Stimulated activated CD8-positive, alpha-beta memory T cell treated with anti-CD3 and anti-CD28 coated beads, Interleukin-2, amount 100 ng/mL, for 1 hour (primary cell): Measurements from ENCODE around the gene KCNC1.

Experiments used
- DNase-seq, 2 donors: peaks; one replicate each; pipeline ENCODE4 v3.0.0-alpha.2; 2020; ENCODE audit warnings: low read depth in 2 of 2

Gene KCNC1

DNA sequence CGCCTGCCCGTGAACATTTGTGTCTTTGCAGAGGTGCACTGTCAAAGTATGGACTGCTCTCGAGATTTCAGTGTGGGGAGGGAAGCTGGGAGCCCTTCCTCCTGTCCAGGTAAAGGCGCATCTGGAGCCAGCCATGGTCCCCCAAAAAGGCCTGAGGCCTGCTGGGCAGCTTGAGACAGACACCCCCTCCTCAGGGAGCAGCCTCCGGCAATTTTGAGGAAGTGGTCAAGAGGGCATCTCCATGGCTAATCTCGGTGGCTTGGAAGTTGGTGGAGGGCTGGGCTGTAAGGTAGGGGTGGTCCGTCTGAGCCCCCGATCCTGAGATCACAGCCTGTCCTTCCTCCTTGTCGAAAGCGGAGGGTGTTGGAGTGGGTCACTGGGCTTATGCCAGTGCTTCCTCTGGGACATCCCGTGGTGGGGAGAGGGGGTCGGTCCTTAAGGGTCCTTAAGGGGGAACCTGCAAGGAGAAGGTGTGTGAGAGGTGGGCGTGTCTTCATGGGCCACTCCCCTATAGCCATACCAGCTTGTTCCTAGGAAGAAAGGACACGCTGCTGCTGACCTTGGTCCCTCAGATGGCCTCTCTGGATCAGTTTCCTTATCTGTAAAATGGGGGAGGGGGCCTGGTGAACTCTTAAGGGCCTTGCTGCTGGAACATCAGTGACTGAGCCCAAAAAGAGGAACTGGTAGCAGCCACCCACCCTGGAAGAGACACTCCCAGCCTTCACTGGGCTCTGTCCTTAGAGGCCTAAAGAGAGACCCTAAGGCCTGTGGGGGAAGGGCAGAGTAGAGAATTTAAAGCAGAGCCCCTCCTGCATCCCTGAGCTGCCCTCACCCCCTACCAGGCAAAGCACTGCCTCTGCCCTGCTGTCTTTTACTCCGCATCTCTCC, 2.6 kb downstream of the KCNC1 start:
- no peak for DNase-seq

DNA sequence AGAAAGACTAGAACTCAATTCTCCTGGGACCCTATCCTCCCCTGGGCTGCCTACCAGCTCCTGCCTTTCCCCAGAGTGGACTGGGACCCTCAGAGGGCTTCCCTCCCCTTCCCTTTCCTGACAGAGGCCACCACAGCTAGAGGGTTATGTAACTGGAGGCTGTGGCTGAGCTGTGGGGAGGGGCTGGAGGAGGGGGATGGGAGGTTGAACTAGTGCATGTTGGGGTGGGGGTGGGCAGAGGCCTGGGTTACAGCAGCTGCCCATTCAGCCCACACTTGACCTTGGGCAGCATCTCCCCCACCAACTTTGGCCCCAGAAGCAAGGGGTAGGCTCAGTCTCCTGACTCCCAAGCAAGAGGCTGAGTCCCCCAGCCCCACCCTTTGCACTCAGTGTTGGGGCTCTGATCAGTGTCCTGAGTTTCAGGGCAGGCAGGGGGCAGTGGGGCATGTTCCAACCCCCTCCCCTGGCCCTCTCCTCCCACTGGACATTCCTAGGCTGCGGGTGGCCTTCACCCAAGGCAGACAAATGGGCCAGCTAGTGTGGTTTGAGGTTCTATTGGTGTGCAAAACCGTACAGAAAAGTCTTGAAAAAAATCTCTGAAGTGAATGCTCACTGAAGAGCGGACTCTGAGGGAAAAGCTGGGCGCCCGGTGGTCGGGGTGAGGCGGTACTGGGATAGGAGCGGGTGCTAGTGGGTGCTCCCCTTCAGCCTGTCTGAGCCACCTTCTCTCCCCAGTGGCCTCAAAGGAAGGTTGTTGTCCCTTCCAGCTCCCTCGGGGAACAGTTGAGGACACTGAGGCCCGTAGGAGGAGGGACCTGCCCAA, 3.8 kb downstream of the KCNC1 start:
- DNase-seq, result no peak

DNA sequence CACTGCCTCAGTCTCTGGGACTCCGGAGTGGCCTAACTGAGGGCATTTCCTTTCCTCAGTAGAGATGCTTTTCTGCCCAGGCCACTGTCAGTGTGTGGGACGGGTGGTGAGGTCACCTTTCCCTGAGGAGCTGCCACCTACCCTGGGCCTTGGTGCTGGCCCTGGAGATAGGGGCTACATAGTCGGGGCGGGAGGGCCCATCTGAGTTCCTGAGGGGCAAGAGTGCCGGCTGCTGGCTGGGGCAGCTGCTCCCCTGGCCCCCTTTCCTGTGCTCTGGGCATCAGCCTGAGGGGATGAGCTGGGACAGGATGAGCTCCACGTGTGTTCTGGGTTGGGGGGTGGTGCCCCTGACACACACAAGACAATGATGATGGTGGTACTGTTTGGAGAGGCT, 5.4 kb downstream of the KCNC1 start:
- no peak for DNase-seq

DNA sequence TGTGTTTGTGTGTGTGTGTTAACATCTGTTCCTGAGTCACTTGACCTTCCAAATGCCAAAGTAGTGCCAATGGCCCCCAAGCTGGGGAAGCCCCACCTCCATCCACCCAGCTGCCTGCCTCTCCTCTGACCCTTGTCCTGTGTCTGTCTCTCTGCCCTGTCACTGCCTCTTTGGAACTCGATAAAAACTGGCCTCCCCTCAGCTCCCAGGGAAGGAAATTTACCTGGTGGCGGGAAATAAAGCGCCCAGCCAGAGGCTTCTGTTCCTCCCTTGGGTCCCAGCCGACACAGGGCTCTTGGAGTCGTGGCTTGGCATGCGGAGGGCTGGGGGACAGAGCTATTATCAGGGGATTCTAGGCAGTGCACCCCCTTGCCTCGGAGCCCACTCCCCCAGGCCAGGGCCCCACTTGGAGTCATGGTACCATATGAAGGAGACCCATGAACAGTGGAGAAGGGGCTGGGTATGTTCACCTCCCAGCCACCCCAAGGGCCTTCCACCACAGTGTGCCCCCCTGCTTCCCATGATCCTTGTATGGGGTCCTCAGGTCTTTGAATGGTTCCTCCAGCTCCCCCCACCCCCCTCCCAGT, 6.2 kb downstream of the KCNC1 start:
- DNase-seq, result no peak

DNA sequence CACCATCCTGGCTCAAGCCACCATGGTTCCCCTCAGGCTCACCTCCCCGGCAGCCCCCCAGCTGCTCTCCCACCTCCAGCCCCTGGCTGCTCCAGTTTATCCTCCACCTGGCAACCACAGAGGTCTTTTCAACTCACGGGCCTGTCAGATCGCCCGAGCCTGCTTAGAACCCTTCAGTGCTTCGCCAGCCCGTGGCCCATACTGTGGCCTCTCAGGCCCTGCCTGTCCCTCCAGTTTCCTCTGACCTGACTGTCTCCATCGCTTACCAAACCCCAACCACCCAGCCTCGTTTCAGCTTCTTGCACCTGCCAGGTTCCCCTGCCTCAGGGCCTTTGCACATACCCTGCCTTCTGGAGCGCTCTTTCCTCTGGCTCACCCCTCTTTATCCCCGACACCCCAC, 6.9 kb downstream of the KCNC1 start:
- DNase-seq, result no peak

DNA sequence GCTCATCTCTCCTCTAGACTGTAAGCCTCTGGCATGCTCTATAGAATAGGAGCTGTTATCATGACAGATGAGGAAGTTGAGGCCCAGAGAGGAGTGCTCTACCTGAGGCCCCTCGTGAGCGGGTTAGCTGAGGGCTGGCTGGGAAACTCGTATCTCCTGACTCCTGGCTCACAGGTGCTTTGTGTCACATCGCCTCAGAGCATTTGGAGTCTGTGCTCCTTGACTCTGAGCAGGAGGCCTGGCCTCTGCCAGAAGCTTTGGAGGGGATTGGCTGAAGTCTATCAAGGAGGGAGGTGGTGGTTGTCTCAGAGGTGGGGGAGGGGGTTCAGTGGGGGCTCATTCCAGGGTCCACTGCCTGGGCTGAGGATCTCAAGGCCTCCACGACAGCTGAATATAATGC, 7.4 kb downstream of the KCNC1 start:
- DNase-seq, result no peak

DNA sequence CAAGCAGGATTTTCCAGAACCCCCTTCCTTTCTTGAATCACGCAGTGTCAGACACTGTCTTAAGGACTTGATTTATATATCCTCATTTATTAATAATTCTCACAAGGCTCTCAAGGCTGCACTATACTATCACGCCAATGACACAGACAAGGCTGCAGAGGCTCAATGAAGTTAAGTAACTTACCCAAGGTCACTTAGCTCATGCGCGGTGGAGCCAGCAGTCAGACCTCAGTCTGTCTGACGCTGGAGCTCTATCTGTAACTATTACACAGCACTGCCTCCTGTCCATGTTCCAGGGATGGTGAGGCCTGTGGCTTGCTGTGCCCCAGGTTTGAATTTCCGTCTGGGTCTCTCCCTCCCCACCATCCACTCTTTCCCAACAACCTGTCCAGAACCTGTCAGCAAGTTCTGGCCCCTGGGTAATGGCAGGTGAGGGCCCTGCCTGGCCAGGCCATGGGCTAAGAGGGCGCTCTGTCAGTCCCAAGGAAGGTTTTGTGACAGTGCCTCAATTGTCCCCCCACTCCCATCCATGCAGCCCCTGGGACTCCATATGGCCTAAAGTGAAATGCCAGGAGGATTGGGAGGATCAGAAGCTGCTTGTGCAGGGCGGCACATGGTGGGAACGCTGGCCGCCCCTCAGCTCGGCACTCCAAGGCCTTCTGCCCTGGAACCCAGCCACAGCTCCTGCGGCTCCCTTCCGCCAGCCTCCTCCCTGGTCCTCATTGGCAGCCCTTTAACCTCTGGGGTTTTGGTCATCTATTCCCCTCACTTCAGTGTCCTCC, 8.6 kb downstream of the KCNC1 start:
- no peak for DNase-seq

DNA sequence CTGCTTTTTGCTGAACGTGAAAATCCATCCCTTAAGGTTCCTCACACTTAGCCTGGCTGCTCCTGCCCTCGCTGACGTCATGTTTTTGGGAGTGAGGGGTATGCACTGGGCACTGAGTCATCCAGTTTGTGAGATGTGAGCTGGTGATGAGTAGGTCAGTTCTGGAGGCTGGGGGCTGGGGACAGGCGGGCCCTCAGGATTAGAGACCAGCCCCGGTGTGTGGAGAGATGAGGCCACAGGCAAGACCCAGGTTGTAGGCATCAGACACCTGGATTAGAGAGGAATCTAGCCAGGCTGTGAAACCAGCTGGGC, 9.2 kb downstream of the KCNC1 start:
- no peak for DNase-seq

DNA sequence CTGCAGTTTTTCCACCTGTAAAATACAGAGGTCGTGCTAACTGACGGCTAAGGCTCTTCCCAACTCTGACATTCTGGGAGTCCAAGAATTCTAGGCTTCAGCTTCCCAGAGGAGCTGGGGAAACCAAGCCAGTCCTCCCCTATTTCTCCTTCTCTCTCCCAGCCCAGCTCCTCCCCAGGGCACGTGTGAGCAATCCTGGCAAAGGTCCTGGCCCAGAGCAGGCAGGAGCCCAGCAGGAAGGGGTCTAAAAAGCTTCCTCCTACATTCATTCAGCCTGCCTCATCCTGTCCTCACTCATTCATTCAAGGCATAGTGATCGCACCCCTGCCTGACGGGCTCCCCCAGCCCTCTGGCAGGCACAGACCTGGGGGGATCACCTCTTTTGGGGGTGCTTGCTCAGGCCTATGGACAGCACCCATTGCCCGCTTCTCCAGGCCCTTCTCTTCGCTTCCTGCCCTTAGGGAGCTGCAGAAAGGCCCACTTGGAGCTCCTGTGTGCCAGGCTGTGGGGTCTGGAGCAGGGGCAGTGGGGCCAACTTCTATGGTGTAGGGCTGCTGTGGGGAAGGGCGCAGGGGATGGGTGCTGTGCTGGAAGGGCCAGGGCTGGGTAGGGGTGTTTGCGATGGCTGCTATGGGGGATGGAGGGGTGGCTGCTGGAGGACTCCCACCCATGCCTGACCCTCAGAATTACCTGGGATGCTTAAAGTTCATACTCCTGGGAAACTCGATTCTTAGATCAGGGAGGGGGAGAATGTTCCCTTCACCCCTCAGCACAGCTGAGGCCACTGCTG, 9.8 kb downstream of the KCNC1 start:
- no peak for DNase-seq

DNA sequence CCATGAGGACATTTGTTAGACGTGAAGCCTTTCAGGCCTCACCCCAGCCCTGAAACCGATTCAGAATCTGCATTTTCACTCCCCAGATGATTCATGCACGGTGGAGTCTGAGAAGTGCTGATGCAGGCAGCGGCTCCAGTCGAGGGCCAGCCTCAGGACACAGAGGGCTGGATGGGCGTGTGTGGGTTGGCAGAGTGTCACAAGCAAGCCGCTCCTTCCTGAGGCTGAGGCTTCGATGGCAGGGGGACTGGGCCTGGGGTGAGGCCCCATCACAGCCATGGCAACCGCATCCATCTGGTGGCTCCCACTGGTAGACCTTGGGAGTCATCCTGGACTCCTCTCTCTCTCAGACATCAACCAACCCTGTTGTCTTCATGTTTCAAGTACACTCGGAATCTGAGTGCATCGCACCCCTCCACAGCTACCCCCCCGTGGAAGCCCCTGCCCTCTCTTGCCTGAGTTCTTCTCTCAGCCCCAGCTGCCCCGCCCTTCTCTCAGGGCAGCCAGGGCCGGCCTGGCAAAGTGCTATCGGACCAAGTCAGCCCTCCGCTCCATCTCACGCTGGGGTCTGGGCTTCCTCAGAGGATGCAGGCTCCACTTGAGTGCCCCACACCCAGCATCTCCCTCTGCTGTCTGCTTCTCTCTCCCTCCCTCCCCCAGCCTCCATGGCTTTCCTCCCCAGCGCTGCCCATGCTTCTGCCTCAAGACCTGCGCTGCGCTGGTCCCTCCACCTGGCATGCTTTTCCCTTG, 10.6 kb downstream of the KCNC1 start:
- DNase-seq, result no peak

DNA sequence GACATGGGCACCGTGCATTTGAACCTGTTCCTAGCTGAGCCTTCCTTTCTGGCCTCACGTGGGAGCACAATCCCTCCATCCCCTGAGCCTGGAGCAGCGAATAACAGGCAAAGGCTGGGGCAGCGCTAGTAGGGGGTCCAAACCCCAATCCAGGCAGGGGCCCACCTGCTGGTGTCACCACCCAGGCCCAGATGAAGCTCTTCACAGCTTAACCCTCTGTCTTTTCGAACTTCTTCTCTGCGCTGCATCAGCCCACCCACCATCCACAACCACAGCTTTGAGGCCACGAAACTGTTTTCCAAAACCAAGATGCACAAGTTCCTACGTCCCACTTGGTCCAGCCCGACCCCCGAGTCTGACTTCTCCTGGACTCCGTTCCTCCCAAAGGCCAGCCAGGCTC, 11.5 kb downstream of the KCNC1 start:
- no peak for DNase-seq

DNA sequence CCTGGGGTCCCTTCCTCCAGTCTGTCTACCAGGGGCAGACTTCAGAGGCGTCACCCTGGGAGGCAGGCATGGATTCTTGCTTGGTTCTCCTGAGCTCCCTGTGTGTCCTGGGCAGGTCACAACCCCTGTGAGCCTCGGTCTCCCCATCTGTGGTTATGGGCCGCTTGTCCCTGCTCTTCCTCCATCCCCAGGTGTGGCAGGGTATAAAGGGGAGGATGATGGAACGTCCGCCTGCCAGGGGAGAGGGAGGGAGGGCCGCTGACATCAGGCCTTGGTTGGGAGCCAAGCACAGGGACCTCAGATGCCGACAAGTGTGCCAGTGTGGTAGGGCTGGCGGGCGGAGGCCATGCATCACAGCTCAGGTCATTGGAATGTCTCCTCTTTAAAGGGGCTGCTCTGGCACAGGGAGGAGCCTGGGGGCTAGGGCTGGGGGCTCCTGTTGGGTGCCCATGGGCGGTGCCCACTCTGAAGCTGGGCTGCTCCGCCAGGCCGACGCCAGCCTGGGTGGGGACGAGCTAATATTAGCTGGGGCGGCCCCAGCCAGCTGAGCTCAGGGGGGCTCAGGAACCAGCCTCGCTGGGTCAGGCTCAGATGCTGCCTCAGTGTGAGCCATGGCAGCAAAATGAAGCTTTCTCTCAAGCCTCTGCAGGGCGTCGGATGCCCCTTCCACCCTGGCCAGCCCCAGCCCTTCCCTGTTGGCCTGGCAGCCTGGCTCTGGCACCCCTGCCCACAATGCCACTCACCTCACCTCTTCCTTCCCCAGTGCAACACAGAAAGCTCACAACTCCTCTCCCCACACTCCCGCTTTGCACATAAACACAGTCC, 12.8 kb downstream of the KCNC1 start:
- DNase-seq, result no peak

DNA sequence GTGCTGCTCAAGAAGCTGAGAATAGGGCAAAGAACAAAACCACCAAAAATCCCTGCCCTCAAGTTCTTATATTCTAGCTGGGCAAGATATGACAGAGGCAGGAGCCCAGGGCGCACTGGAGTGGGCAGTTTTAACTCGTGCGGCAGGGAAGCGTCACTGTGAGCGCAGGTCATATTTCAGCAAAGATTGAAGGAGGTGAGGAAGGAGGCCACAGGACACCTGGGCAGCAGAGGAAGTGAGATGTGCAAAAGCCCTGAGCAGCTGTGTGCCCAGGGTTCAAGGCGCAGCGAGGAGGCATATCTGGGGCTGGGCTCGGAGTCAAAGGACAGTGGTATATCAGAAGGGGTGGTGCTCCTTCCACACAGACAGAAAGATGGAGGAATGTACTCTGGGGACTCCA, 13.5 kb downstream of the KCNC1 start:
- DNase-seq, result no peak

DNA sequence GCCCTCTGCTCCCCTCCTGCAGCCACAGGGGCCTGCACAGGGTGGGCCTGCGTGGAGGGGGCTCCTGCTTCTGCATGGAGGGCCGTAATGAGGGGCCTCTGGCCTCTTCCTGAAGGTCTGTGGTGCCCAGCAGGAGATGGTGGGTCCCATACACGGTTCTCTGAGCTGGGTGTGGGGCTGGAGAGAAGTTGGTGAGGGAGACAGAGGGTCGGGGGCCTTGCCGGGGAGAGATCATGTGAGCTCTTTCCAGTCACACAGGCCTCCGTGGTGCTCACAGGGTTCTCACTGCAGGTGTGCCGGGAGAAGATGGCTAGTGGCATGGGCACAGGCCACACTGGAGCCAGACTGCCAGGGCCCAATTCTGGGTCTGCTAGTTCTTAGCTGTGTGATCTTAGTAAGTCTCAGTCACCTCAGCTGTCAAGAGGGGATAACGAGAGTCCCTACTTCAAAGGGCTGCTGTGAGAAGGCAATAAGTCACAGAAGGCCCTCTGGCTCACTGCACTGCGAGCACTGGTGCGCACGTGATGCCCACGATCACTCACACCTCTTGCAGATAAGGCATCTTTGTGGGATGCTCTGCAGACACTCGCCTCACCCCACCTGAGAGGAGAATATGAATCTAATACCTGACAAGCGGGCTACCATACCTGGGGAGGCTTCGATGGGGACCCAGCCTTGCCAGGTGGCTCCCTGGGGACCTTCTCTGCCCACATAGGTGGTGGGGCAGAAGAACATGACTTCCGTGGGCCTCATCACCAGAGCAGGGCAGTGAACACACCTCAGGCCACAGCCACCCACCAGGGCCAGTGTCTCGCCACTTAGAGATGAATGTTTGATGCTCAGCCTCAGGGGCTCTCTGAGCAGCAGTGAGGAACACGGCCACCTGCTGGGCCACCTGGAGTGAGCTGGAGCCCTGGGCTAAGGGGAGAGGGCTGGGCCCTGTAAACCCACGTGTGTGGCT, 14.5 kb downstream of the KCNC1 start:
- DNase-seq, result no peak

DNA sequence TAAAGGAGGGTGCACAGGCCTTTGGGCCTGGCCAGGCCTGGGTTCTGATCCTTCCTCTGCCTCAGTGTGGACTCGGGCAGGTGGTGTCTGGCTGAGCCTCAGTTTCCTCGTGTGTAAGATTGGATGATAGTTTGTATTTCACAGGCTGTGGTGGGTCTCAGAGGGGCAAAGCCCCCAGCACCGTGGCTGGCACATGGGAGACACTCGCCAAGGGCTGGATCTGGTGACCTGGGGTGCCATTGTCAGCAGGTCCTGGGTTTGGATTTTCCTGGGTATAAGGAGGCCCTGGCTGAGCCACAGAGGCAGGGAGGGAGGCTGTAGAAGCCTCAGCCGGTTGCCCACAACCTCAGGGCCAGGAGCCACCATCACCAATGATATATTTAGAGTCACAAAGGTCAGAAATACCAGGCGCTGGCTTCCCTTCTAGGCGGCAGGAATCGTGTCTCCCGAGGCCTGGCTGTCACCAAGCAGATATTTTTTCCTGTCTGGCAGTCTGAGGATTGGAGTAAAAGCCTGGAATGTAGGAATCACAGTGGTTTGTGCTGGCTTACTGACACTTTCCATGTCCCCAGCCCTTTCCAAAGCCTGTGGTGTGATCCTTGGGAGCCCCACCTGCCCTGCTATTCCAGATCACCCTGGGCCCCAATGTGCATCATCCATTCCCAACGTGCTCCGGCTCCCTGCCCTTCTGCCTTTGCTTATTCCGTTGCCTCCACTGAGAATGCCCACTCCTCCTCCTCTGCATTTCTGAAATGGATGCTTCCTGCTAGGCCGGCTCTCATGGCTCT, 15.6 kb downstream of the KCNC1 start:
- no peak for DNase-seq

DNA sequence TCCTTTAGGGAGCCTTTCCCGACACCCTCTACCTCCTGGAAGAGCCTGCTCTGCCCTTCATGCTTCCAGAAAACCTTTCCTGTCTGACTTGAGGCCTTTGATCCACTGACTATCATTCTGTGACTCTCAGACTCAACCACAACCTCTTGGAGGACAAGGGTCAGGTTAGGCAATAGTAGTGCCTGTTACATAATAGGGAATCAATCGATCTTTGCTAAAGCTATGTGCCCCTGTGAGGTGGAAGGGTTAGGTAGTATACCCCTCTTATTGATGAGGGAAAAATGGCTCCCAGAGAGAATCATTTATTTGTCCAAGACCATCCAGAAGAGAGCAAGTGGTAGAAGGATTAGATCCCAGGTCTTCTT, 16.2 kb downstream of the KCNC1 start:
- DNase-seq, result no peak

DNA sequence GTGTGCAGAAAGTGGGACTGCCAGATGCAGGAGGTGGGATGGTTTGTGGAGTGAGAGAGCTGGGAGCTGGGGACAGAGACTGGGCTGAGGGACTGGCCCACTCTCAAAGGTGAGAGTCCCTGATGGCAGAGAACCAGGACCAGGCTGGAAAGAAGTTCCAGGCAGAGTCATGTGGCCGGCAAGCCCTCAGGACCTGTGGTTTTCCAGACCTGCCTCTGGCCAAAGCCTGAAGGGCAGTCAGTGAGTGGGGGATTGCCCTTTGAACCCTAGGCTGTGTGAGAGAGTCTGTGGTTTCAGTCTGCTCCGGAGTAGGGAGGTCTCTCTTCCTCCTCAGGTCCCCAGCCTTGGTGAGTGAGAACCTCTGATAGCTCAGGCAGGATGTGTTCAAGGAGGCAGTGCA, 17.0 kb downstream of the KCNC1 start:
- no peak for DNase-seq

DNA sequence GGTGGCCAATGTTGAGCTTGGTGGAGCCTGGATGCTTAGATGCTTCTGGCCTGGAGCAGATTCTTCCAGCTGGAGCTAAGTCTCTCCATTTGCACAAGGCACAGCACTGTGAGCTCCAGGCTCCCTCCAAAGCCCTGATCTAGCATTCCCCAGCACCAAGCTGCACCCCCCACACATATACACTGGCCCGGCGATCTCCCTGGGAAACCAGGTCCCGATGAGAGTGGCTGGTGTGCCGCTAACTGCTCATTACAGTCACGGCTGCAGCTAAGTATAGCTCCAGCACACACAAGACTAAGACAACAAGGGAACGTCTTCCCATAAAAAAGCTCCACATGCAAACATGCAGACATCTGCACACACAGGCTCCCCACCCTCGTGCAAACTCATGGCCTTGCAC, 17.6 kb downstream of the KCNC1 start:
- no peak for DNase-seq
